ENCODE measurements around the gene TENM4.

DNA sequence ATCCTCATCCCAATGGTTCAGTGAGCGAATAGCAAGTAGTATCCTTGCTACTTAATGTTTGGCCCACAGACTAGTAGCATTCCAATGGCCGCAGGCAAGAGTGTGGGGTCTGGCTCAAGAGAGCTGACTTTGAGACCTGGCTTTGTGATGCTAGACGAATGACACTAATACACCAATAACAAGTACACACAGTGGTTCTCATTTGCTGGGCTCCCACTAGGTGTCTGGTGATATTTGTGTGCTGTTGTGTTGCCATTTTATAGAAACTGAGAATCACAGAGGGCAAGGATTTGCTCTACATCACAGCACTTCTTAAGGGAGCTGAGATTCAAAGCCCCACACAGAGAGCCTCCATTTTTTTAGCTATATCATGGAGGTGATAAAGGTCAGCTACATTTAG, 351.2 kb downstream of the TENM4 start:
- TF ChIP-seq, protein P1, sequence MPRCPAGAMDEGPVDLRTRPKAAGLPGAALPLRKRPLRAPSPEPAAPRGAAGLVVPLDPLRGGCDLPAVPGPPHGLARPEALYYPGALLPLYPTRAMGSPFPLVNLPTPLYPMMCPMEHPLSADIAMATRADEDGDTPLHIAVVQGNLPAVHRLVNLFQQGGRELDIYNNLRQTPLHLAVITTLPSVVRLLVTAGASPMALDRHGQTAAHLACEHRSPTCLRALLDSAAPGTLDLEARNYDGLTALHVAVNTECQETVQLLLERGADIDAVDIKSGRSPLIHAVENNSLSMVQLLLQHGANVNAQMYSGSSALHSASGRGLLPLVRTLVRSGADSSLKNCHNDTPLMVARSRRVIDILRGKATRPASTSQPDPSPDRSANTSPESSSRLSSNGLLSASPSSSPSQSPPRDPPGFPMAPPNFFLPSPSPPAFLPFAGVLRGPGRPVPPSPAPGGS (IDR thresholded peaks at IDR 0.05), result no peak
- TF ChIP-seq, protein P2, sequence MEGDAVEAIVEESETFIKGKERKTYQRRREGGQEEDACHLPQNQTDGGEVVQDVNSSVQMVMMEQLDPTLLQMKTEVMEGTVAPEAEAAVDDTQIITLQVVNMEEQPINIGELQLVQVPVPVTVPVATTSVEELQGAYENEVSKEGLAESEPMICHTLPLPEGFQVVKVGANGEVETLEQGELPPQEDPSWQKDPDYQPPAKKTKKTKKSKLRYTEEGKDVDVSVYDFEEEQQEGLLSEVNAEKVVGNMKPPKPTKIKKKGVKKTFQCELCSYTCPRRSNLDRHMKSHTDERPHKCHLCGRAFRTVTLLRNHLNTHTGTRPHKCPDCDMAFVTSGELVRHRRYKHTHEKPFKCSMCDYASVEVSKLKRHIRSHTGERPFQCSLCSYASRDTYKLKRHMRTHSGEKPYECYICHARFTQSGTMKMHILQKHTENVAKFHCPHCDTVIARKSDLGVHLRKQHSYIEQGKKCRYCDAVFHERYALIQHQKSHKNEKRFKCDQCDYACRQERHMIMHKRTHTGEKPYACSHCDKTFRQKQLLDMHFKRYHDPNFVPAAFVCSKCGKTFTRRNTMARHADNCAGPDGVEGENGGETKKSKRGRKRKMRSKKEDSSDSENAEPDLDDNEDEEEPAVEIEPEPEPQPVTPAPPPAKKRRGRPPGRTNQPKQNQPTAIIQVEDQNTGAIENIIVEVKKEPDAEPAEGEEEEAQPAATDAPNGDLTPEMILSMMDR (IDR thresholded peaks at IDR 0.05), result no peak
- TF ChIP-seq, protein P3, sequence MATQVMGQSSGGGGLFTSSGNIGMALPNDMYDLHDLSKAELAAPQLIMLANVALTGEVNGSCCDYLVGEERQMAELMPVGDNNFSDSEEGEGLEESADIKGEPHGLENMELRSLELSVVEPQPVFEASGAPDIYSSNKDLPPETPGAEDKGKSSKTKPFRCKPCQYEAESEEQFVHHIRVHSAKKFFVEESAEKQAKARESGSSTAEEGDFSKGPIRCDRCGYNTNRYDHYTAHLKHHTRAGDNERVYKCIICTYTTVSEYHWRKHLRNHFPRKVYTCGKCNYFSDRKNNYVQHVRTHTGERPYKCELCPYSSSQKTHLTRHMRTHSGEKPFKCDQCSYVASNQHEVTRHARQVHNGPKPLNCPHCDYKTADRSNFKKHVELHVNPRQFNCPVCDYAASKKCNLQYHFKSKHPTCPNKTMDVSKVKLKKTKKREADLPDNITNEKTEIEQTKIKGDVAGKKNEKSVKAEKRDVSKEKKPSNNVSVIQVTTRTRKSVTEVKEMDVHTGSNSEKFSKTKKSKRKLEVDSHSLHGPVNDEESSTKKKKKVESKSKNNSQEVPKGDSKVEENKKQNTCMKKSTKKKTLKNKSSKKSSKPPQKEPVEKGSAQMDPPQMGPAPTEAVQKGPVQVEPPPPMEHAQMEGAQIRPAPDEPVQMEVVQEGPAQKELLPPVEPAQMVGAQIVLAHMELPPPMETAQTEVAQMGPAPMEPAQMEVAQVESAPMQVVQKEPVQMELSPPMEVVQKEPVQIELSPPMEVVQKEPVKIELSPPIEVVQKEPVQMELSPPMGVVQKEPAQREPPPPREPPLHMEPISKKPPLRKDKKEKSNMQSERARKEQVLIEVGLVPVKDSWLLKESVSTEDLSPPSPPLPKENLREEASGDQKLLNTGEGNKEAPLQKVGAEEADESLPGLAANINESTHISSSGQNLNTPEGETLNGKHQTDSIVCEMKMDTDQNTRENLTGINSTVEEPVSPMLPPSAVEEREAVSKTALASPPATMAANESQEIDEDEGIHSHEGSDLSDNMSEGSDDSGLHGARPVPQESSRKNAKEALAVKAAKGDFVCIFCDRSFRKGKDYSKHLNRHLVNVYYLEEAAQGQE (IDR thresholded peaks at IDR 0.05), result no peak
- TF ChIP-seq EP300 (IDR thresholded peaks at IDR 0.05) (no peak), MAZ (IDR thresholded peaks at IDR 0.05; ENCODE audit: borderline replicate concordance, low read depth, low read length) (no peak), MAFK (IDR thresholded peaks at IDR 0.05; ENCODE audit: partially characterized antibody) (no peak)
- TF ChIP-seq, protein P4, sequence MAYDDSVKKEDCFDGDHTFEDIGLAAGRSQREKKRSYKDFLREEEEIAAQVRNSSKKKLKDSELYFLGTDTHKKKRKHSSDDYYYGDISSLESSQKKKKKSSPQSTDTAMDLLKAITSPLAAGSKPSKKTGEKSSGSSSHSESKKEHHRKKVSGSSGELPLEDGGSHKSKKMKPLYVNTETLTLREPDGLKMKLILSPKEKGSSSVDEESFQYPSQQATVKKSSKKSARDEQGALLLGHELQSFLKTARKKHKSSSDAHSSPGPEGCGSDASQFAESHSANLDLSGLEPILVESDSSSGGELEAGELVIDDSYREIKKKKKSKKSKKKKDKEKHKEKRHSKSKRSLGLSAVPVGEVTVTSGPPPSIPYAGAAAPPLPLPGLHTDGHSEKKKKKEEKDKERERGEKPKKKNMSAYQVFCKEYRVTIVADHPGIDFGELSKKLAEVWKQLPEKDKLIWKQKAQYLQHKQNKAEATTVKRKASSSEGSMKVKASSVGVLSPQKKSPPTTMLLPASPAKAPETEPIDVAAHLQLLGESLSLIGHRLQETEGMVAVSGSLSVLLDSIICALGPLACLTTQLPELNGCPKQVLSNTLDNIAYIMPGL (CRISPR knock-in tag; IDR thresholded peaks at IDR 0.05; ENCODE audit: borderline replicate concordance), result no peak
